ENCODE results near the gene PPP2CA. TPM values are rescaled to one million over a fixed set of nuclear protein-coding genes. Genes with fewer than 3 reads are reported as not detected.

PPP2CA gene
- total and polyA plus RNA-seq, 10 donors, result 23.5 to 175 (median 105) TPM

GRCh38 chr5:134209477-134210245 lies 16.2 kb downstream of the PPP2CA start:
- peaks cover 3 to 96% (median 53%) of the 10 kb centered on the region in 6 donors for H3K4me1 ChIP-seq
- H3K27ac ChIP-seq, result no peak overlapping the region
- H3K36me3 ChIP-seq, result peaks cover 0 to 24% (median 10%) of the 10 kb centered on the region in 6 donors
- 78 to 85% (median 82%) methylated on average over 14 of the region's 14 CpGs for WGBS, 5 donors
- intact Hi-C loops (cut with DNase I; ENCODE audit: low total_unique reads), result loop anchor here (10.0 kb wide), 1 partner anchor 145 kb away; no protein-coding TSS in a partner anchor
- peaks cover 0 to 9% (median 0%) of the 10 kb centered on the region in 8 donors for H3K9me3 ChIP-seq
- TF ChIP-seq CTCF (IDR thresholded peaks at IDR 0.05 in 8 of 11, conservative IDR thresholded peaks at IDR 0.05 in 3 of 11) (no peak), POLR2AphosphoS5 (IDR thresholded peaks at IDR 0.05) (no peak), POLR2A (IDR thresholded peaks at IDR 0.05) (no peak)
- H3K27me3 ChIP-seq (replicated peaks in 1 of 7), result no peaks in the 10 kb centered on the region
- H3K4me3 ChIP-seq, result no peak overlapping the region
- no peak for DNase-seq

GRCh38 chr5:134207696-134208095 lies 18.2 kb downstream of the PPP2CA start:
- no peaks in the 10 kb centered on the region for H3K9me3 ChIP-seq
- TF ChIP-seq POLR2AphosphoS5 (IDR thresholded peaks at IDR 0.05) (no peak), POLR2A (IDR thresholded peaks at IDR 0.05) (no peak), CTCF (IDR thresholded peaks at IDR 0.05 in 8 of 11, conservative IDR thresholded peaks at IDR 0.05 in 3 of 11) (no peak)
- peaks cover 3 to 81% (median 46%) of the 10 kb centered on the region in 6 donors for H3K4me1 ChIP-seq
- 49 to 81% (median 63%) methylated on average over 1 of the region's 1 CpG for WGBS, 5 donors
- H3K36me3 ChIP-seq, result peaks cover 0 to 34% (median 24%) of the 10 kb centered on the region in 6 donors
- no peak for DNase-seq
- intact Hi-C loops (cut with DNase I; ENCODE audit: low total_unique reads), result loop anchor here (10.0 kb wide), 1 partner anchor 147 kb away; no protein-coding TSS in a partner anchor
- H3K4me3 ChIP-seq, result no peak overlapping the region
- H3K27me3 ChIP-seq (replicated peaks in 1 of 7), result no peaks in the 10 kb centered on the region
- no peak overlapping the region for H3K27ac ChIP-seq

GRCh38 chr5:134206627-134207160 lies 19.2 kb downstream of the PPP2CA start:
- H3K36me3 ChIP-seq, result peaks cover 0 to 44% (median 34%) of the 10 kb centered on the region in 6 donors
- no peak for DNase-seq
- H3K27ac ChIP-seq, result no peak overlapping the region
- H3K4me1 ChIP-seq, result peaks cover 0 to 71% (median 41%) of the 10 kb centered on the region in 6 donors
- no peak overlapping the region for H3K4me3 ChIP-seq
- intact Hi-C loops (cut with DNase I; ENCODE audit: low total_unique reads), result loop anchor here (10.0 kb wide), 1 partner anchor 148 kb away; no protein-coding TSS in a partner anchor
- 79 to 83% (median 81%) methylated on average over 7 of the region's 7 CpGs for WGBS, 5 donors
- TF ChIP-seq POLR2AphosphoS5 (IDR thresholded peaks at IDR 0.05), result no peak
- no peaks in the 10 kb centered on the region for H3K9me3 ChIP-seq
- H3K27me3 ChIP-seq (replicated peaks in 1 of 7), result no peaks in the 10 kb centered on the region

GRCh38 chr5:134204575-134204974 lies 21.3 kb downstream of the PPP2CA start:
- DNase-seq, result no peak

More at GRCh38 chr5:134204575-134204974, 21.3 kb downstream of the PPP2CA start:
- Histone ChIP-seq H3K4me3 (no peak overlapping the region), H3K4me1 (peaks cover 0 to 50% (median 24%) of the 10 kb centered on the region in 6 donors), H3K27me3 (replicated peaks in 1 of 7) (no peaks in the 10 kb centered on the region), H3K9me3 (no peaks in the 10 kb centered on the region), H3K36me3 (peaks cover 0 to 65% (median 55%) of the 10 kb centered on the region in 6 donors), H3K27ac (no peak overlapping the region)
- no peak for TF ChIP-seq CTCF (IDR thresholded peaks at IDR 0.05 in 8 of 11, conservative IDR thresholded peaks at IDR 0.05 in 3 of 11)
- TF ChIP-seq POLR2A (IDR thresholded peaks at IDR 0.05), result no peak
- no peak for TF ChIP-seq POLR2AphosphoS5 (IDR thresholded peaks at IDR 0.05)
- 94 to 98% (median 96%) methylated on average over 4 of the region's 4 CpGs for WGBS, 5 donors
- intact Hi-C loops (cut with DNase I; ENCODE audit: low total_unique reads), result loop anchor here (10.0 kb wide), 1 partner anchor 150 kb away; no protein-coding TSS in a partner anchor

All from spleen (tissue), 11 donors.